ENCODE measurements around the gene ADAMTS2. TPM values are rescaled to one million over a fixed set of nuclear protein-coding genes. Genes with fewer than 3 reads are reported as not detected.
A peak's percentile ranks its signal among the peaks of the same experiment; 100 is the strongest.

Gene ADAMTS2
- total RNA-seq, 2 donors from 2014 or later: not detected

DNA sequence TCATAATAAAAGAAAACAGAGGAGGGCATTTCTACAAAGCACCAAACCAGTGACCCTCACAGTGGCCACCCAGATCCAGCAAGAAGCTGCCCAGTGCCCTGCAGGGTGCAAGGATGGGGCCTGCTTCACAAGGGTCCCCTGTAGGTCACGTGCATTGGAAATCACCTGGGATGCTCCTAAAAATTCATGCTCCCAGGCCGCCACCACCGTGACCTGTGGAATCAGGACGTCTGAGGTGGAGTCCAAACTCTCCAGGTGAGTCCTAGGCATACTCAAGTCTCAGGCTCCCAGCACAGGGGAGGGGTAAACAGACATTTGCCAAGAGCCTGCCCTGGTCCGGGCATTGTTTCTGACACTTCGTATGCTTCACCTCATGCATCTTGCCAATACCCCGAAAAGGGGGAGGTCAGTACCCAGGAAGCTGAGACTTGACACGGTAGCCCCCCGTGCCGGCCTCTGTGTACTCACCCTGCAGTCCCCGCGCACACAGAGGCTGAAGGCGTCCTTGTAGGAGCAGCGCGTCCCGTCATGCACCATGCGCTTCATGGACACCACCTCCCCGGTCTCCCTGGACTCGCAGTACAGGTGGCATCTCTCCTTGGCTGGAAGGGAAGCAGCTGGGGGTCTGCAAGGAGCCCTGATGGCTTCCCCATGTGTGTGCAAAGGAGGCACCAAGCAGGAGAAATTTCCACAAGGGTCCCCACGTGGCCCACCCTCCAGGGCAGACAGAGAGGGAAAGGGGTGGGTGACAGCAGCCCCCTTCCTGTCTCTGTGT is 209.6 kb downstream of the ADAMTS2 start:
- DNase-seq (ENCODE audit: low spot score in 2 of 2): no peak
- Mint-ChIP-seq H3K27ac (no peak overlapping the region), H3K9me3 (peaks cover 0 to 3% of the 10 kb centered on the region in 2 donors), H3K36me3 (no peaks in the 10 kb centered on the region)
- ATAC-seq: no peak

DNA sequence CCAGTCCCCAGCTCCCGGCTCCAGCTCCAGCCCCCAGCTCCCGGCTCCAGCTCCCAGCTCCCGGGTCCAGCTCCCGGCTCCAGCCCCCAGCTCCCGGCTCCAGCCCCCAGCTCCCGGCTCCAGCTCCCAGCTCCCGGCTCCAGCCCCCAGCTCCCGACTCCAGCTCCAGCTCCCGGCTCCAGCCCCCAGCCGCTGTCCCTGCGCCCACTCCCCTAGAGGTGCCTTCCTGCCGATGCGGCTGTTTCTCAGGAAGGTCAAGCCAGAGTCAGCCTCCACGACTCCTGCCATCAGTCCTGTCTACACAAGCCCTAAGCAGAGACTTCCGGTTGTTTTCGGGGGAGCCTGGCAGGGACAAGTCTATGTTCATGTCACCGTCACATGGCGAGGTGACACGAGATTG is 210.3 kb downstream of the ADAMTS2 start:
- ATAC-seq (no peak), DNase-seq (ENCODE audit: low spot score in 2 of 2) (no peak)
- H3K9me3 Mint-ChIP-seq: peaks cover 0 to 3% of the 10 kb centered on the region in 2 donors
- no peaks in the 10 kb centered on the region for H3K36me3 Mint-ChIP-seq
- no peak overlapping the region for H3K27ac Mint-ChIP-seq

GRCh38 chr5:179134511-179134910 is 210.8 kb downstream of the ADAMTS2 start:
- Mint-ChIP-seq H3K9me3 (peaks cover 0 to 3% of the 10 kb centered on the region in 2 donors), H3K27ac (no peak overlapping the region), H3K36me3 (no peaks in the 10 kb centered on the region)
- ATAC-seq (no peak), DNase-seq (ENCODE audit: low spot score in 2 of 2) (no peak)

DNA sequence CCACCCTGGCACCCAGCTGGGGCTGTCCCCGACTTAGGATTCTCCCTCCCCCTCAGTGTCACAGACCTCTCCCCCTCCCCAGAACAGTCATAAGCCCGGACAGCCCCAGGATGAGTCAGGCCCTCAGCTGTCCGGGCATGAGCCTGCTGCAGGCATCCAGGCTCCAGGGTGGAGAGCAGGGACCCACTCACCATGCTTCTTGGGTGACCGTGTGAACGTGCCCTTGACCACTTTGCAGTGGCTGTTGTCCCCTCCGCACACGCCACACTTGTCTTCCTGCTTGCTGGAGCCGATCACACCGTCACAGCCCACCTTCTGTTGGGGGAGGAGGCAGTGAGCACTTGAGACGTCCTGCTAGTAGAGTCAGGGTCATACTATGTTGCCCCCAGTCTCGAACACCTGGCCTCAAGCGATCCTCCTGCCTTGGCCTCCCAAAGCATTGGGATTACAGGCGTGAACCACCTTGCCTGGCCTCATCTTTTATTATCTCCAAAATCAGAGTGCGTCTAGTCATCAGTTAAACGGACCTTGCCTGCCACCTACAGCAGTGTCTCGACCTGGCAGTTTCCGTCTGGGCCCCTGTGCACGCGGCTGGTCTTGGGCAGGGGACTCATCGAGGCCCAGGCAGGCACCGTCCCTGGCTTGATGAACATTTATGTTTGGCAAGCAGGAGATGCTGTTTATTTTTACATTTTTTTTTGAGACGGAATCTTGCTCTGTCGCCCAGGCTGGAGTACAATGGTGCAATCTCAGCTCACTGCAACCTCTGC is 212.5 kb downstream of the ADAMTS2 start:
- ATAC-seq: peak in 1 of 2 donors; percentile 46
- DNase-seq (ENCODE audit: low spot score in 2 of 2): no peak
- Mint-ChIP-seq H3K27ac (peak overlapping the region in 1 of 2 donors; percentile 78), H3K36me3 (no peaks in the 10 kb centered on the region), H3K9me3 (peaks cover 0 to 3% of the 10 kb centered on the region in 2 donors)

DNA sequence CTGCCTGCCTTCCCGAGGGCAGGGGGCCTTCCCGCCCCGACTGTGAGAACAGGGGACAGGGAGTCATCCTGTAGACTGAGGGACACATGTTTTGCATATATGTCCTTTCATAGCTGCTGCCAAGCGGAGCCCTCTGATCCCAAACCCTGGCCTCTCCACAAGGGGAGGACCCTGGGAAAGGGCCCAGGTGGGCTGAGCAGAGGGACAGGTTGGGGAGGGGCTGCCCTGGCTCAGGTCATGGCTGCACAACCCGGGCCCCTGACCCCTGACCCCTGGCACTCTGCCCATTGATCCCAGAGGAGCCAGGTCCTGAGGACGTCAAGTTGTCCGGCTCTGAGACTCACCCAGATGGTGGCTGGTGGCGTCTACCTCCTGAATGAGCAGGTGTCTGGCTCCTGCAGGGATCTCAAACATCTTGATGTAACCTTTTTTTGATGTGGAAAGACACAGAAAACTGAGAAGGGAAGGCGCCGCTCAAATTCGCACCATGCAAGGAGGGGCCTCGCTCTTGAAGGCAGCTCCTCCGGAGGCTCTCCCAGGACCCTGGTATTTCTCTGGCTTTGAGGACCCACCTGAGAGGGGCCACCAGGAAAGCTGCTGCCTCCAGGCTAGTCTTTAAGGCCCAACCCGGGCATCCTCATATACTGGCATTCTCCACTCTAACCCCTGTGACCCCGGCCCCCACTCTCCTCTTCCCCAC is 213.2 kb downstream of the ADAMTS2 start:
- Mint-ChIP-seq H3K9me3 (peaks cover 0 to 3% of the 10 kb centered on the region in 2 donors), H3K36me3 (no peaks in the 10 kb centered on the region), H3K27ac (no peak overlapping the region)
- DNase-seq (ENCODE audit: low spot score in 2 of 2) (no peak), ATAC-seq (no peak)

DNA sequence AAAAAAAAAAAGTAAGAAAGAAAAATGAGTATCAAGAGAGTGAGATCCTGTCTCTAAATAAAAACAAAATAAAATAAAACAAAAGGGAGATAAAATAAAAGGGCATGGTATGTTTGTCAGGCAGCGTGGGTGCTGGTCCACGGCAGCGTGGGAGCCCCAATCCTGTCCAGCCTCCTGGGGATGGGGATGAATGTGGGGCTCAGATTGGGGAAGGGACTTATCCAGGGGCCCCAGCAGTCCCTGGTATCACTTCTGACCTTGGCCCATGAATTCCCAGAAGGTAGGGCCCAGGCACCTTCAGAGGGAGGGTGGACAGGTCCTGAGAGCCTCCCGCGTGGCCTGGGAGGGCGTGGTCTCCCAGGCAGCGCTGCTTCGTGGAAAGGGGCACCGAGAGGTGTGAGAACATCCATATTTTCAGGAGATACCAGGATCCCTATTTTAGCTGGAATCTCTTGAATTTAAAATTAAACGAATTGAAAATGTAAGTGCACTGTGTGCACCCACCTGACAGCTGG is 213.9 kb downstream of the ADAMTS2 start:
- no peaks in the 10 kb centered on the region for H3K36me3 Mint-ChIP-seq
- ATAC-seq (no peak), DNase-seq (ENCODE audit: low spot score in 2 of 2) (no peak)
- no peak overlapping the region for H3K27ac Mint-ChIP-seq
- peaks cover 0 to 3% of the 10 kb centered on the region in 2 donors for H3K9me3 Mint-ChIP-seq

DNA sequence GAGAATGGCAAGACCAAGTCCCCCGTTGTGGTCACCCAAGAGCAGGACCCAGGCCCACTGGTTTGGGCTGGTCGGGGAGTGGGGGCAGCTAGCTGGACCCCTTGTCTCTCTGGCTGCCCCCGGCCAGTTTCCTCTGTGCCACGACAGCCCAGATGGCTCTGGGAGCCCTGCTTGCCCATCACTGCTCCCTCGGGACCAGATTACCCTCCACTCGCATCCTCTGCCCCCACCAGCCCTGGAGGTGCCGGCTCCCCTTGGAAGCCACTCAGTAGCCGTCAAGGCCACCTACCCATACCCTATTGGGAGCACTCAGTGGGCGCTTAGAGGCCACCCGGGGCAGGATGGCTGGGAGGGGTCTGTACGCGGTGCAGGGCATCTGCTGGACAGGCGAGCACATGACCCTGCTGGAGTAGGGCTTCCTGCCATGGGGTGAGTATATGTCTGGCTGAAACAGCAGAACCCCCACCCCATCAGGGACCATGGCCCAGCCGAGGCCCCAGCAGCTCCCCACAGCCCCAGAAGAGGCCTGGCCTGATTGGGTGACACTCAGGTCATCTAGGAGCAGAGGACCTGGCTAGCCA is 215.1 kb downstream of the ADAMTS2 start:
- Mint-ChIP-seq H3K27ac (no peak overlapping the region), H3K9me3 (peaks cover 0 to 2% of the 10 kb centered on the region in 2 donors), H3K36me3 (no peaks in the 10 kb centered on the region)
- ATAC-seq (no peak), DNase-seq (ENCODE audit: low spot score in 2 of 2) (no peak)

DNA sequence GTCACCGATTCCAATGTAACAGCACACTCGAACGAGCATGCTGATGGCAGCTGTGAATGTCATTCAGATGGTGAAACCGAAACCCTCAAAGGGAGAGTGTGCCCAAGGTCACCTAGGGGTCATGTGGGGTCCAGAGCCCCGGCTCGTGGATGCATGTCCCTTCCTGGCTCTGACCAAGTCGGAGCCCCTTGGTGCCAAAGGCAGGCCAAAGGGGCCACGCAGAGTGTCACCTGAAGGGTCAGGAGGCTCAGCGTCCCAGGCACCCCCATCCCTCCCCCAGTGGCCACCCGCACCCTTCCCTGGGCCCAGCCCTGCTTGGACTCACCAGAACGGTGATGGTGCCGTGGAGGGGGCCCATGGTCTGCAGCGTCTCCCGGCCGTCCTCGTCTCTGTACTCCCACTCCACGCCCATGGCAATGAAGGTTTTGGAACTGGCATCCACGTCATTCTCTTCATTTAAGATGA is 215.6 kb downstream of the ADAMTS2 start:
- H3K36me3 Mint-ChIP-seq: no peaks in the 10 kb centered on the region
- H3K27ac Mint-ChIP-seq: no peak overlapping the region
- ATAC-seq (no peak), DNase-seq (ENCODE audit: low spot score in 2 of 2) (no peak)
- H3K9me3 Mint-ChIP-seq: no peaks in the 10 kb centered on the region

GRCh38 chr5:179128976-179129375 is 216.3 kb downstream of the ADAMTS2 start:
- Mint-ChIP-seq H3K9me3 (no peaks in the 10 kb centered on the region), H3K27ac (no peak overlapping the region), H3K36me3 (no peaks in the 10 kb centered on the region)
- ATAC-seq: no peak
- no peak for DNase-seq (ENCODE audit: low spot score in 2 of 2)

DNA sequence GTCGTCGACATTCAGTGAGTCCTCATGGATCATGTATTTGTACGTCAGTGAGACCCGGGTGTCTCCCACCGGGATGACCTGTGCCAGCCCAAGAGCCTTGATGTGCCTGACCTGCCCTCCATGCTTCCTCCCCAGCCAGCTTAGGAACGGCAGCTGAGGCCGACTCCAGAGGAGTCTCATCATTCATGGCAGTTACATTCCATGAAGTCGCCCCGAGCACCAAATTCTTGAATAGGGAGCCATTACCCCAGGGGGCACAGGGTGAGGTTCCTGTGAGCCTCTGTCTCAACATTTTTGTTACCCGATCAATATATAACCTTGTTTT is 217.3 kb downstream of the ADAMTS2 start:
- H3K27ac Mint-ChIP-seq: no peak overlapping the region
- no peak for ATAC-seq
- H3K36me3 Mint-ChIP-seq: no peaks in the 10 kb centered on the region
- no peaks in the 10 kb centered on the region for H3K9me3 Mint-ChIP-seq
- no peak for DNase-seq (ENCODE audit: low spot score in 2 of 2)

- H3K27ac Mint-ChIP-seq: no peak overlapping the region
- no peaks in the 10 kb centered on the region for H3K36me3 Mint-ChIP-seq
- H3K9me3 Mint-ChIP-seq: no peaks in the 10 kb centered on the region
- DNase-seq (ENCODE audit: low spot score in 2 of 2): peak in 1 of 2 donors; percentile 37
- no peak for ATAC-seq
Observed at GRCh38 chr5:179127136-179128040, 217.9 kb downstream of the ADAMTS2 start.

DNA sequence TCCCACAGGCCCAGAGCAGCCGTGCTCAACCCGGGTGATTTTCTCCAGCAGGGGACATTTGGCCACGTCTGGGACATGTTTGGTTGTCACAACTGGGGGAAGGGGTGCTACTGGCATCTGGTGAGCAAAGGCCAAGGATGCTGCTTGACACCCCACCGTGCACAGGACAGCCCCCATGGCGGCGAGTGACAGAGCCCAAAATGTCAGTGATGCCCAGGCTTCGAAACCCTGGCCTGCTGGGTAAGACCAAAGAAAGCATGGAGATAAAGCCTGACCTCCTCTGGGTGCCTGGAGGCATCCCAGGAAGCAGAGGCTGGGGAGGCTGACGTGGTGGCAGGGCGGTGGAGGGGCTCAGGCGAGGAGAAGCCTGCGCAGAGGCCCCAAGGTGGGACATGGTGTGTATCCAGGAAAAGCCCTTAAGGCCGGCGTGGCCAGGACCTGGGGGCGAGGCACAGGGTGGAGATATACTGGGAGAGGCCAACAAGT is 218.7 kb downstream of the ADAMTS2 start:
- peak in 1 of 2 donors; percentile 13 for DNase-seq (ENCODE audit: low spot score in 2 of 2)
- Mint-ChIP-seq H3K9me3 (no peaks in the 10 kb centered on the region), H3K36me3 (no peaks in the 10 kb centered on the region)

GRCh38 chr5:179125789-179126505 is 219.3 kb downstream of the ADAMTS2 start:
- H3K36me3 Mint-ChIP-seq: no peaks in the 10 kb centered on the region
- DNase-seq (ENCODE audit: low spot score in 2 of 2): peak in 1 of 2 donors; percentile 41
- H3K27ac Mint-ChIP-seq: no peak overlapping the region
- ATAC-seq: no peak
- H3K9me3 Mint-ChIP-seq: no peaks in the 10 kb centered on the region

More for the DNA sequence above, 218.7 kb downstream of the ADAMTS2 start:
- H3K27ac Mint-ChIP-seq: no peak overlapping the region
- no peak for ATAC-seq

- ATAC-seq: no peak
- H3K36me3 Mint-ChIP-seq: no peaks in the 10 kb centered on the region
- peaks cover 0 to 2% of the 10 kb centered on the region in 2 donors for H3K9me3 Mint-ChIP-seq
- DNase-seq (ENCODE audit: low spot score in 2 of 2): peak in 1 of 2 donors; percentile 37
- no peak overlapping the region for H3K27ac Mint-ChIP-seq
Observed at GRCh38 chr5:179124853-179125788, 220.1 kb downstream of the ADAMTS2 start.

Measured in activated naive CD4-positive, alpha-beta T cell treated with anti-CD3 and anti-CD28 coated beads, Interleukin-2, amount 50 U/mL, for 72 hours (primary cell).